ENCODE measurements around the gene PPP1R14D.

DNA sequence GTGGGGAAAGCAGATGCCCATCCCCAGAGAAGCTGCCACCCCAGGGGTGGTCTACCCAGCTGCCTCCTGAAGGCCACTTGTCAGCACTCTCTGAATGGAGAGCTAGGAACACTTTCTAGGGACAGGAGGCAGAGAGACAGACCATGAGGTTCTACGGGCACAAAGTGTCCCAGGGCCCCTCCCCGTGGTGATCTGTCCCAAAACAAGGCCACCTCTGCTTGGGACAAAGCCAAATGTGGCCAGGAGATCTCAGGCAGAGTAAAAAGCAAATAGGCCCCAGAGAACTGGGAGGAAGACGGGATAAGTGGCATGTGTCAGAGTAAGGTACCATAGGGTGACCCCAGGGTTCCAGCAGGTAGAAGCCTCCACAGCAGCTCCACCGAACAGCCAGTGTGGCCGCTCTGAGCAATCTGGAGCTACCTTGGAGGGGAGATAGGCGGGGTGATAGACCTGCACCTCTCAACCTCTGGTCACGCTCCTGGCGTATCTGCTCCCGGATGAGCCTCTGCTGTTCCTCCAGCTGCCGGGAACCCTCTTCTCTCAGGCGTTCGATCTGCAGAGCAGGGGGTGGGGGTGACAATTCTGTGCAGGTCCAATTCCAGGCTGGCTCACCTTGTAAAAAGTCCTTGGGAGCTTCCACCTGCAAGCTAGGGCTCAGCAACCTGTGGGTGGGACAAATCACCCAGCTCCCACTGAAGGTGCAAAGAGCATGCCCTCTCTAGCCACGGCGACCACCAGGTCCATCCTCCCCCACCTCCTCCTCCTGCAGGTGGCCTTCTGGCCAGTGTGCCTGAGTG is 52.6 kb downstream of the PPP1R14D start:
- TF ChIP-seq, protein P1, sequence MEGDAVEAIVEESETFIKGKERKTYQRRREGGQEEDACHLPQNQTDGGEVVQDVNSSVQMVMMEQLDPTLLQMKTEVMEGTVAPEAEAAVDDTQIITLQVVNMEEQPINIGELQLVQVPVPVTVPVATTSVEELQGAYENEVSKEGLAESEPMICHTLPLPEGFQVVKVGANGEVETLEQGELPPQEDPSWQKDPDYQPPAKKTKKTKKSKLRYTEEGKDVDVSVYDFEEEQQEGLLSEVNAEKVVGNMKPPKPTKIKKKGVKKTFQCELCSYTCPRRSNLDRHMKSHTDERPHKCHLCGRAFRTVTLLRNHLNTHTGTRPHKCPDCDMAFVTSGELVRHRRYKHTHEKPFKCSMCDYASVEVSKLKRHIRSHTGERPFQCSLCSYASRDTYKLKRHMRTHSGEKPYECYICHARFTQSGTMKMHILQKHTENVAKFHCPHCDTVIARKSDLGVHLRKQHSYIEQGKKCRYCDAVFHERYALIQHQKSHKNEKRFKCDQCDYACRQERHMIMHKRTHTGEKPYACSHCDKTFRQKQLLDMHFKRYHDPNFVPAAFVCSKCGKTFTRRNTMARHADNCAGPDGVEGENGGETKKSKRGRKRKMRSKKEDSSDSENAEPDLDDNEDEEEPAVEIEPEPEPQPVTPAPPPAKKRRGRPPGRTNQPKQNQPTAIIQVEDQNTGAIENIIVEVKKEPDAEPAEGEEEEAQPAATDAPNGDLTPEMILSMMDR (conservative IDR thresholded peaks at IDR 0.05; ENCODE audit: low read depth in 2 of 2) = no peak
- TF ChIP-seq POLR2AphosphoS5 (IDR thresholded peaks at IDR 0.05; ENCODE audit: low read depth) (no peak), ZNF114 (CRISPR knock-in tag; IDR thresholded peaks at IDR 0.05) (no peak)

Data from GM23338 (cell line).